Ovary (tissue), 3 donors: ENCODE data around the gene CEP85L.

ENCODE experiments used
- CTCF ChIP-seq, 3 donors: fragments of 450-650 bp in 2 of 3; fragments of 200-600 bp in 1 of 3; IDR thresholded peaks; one replicate each; pipeline versions ENCODE4 v1.5.1 to v1.8.0; 2016 to 2022; ENCODE audit warnings: antibody characterized with exemption in 3 of 3, mild to moderate bottlenecking in 1 of 3
- EP300 ChIP-seq: sonication (generic); formaldehyde crosslinking; IDR thresholded peaks from one replicate; pipeline ENCODE4 v1.6.1; 2017; ENCODE audit warnings: antibody characterized with exemption
- POLR2A ChIP-seq: fragments of 450-650 bp; IDR thresholded peaks from one replicate; pipeline ENCODE4 v1.6.1; 2017; ENCODE audit warnings: antibody characterized with exemption, mild to moderate bottlenecking, moderate library complexity
- donor health status: DM: no; HTN: no; CAD: no.

GRCh38 chr6:118505656-118506055 lies 145.7 kb downstream of the CEP85L start:
- TF ChIP-seq EP300 = no peak
- no peak for TF ChIP-seq POLR2A
- no peak for TF ChIP-seq CTCF (IDR thresholded peaks at IDR 0.05)
